GM10248 (cell line): ENCODE data around the gene ERMN.
"Not testable (repeated sequence)": the region's sequence is repeated elsewhere in the genome, so short reads cannot be mapped to it uniquely, and the experiment has no call there.

Experiments used
- CTCF ChIA-PET: fragments of 300-600 bp; sonication (Branson Sonifier 250); formaldehyde crosslinking; extraction: SDS; loops from one replicate; lab custom pipeline; 2021; ENCODE audit warnings: antibody characterized with exemption; lab: Yijun Ruan, JAX
- POLR2A ChIA-PET: fragments of 350-650 bp; sonication (Branson Sonifier 250); formaldehyde crosslinking; extraction: SDS; loops from one replicate; lab custom pipeline; 2020; ENCODE audit warnings: antibody characterized with exemption; lab: Yijun Ruan, JAX
- DNase-seq: peaks from one replicate; pipeline ENCODE4 v3.0.0; 2012; ENCODE audit errors: extremely low spot score
- CTCF ChIP-seq: IDR thresholded peaks from 2 replicates; pipeline ENCODE4 v1.5.1; 2012; ENCODE audit warnings: mild to moderate bottlenecking, low read depth; ENCODE audit errors: extremely low read depth, missing control alignments, control extremely low read depth

Gene ERMN

GRCh38 chr2:157345647-157346389 is 20.2 kb upstream of the ERMN start:
- TF ChIP-seq CTCF = no peak
- no peak for DNase-seq
- CTCF ChIA-PET = interaction anchor here (1.1 to 9.7 kb wide), 6 partner anchors 10 to 123 kb away, joined by 3 to 134 read pairs (median 4); partner anchors contain the start of gene ERMN
- POLR2A ChIA-PET = no interaction called here

- CTCF ChIA-PET = interaction anchor here (9.3 to 16.8 kb wide), 2 partner anchors 17 to 35 kb away, joined by 216 to 258 read pairs; partner anchors contain the start of gene ERMN
- POLR2A ChIA-PET, DNase-seq: not testable (repeated sequence)
These were observed 15.8 kb upstream of the ERMN start for GRCh38 chr2:157341381-157341780.

- no peak for DNase-seq
- no peak for TF ChIP-seq CTCF
- ChIA-PET CTCF (interaction anchor here (1.3 to 16.8 kb wide), 3 partner anchors 9 to 34 kb away, joined by 3 to 258 read pairs (median 216); partner anchors contain the start of gene ERMN), POLR2A (no interaction called here)
These were observed 14.5 kb upstream of the ERMN start for GRCh38 chr2:157339965-157340655.

GRCh38 chr2:157337978-157338377 is 12.4 kb upstream of the ERMN start:
- ChIA-PET CTCF (interaction anchor here (1.7 to 16.8 kb wide), 8 partner anchors 12 to 111 kb away, joined by 3 to 258 read pairs (median 30); partner anchors contain the start of gene ERMN), POLR2A (no interaction called here)
- no peak for DNase-seq
- TF ChIP-seq CTCF = no peak

GRCh38 chr2:157336137-157337010 is 10.8 kb upstream of the ERMN start:
- ChIA-PET POLR2A (no interaction called here), CTCF (interaction anchor here (0.6 to 16.8 kb wide), 47 partner anchors 12 to 1142 kb away, joined by 3 to 258 read pairs (median 4); partner anchors contain the start of genes CYTIP and ERMN)
- peak; percentile 66 for TF ChIP-seq CTCF
- peak; percentile 22 for DNase-seq

- no peak for TF ChIP-seq CTCF
- CTCF ChIA-PET = interaction anchor here (0.7 to 16.8 kb wide), 17 partner anchors 8 to 170 kb away, joined by 3 to 258 read pairs (median 6); partner anchors contain the start of gene ERMN
- DNase-seq = no peak
- POLR2A ChIA-PET = no interaction called here
These were observed 9.2 kb upstream of the ERMN start for GRCh38 chr2:157334797-157335196.
